ENCODE data around the gene STX1B.

DNA sequence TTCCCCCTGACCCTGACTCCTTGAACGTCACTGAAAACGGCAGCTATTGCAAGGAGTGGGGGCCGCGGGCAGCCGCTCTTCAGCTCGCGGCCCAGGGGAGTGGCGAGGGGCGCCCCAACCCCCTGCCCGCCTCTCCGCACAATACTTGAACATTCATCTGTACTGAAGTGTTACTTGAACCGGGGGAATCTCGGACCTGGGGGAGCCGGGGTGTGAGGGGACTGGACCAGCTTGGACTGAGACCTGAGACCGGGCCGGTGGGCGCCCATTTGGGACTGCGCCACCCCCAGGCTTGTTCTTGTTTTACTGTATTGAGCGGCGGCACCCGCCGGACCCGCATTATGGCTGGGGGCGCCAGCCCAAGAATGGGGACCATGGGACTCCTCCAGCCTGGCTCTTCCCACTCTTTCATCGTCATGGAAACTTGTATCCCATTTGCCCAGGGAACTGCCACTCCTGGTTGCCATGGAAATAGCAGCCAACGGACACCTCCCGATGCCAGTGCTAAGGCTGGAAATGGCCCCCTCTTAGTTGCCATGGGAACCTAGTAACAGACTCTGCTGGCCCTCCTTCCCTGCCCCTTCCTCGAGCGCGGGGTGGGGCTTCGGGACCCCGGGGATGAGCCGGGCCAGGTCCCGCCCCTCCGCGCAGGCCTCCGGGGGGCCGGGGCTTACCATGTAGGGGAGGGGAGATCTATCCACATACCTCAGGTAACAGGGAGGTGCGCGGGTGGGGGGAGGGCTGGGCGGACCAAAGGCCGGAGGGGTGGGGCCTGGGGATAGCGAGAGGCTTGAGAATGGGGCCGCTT, 62.4 kb downstream of the STX1B start:
- no peak; the same call in 1 of the 2 replicates for TF ChIP-seq POLR2AphosphoS5 (IDR thresholded peaks at IDR 0.05; ENCODE audit: borderline replicate concordance, low read depth, low read length)
- no peak for TF ChIP-seq EZH2 (IDR thresholded peaks at IDR 0.05)
